ENCODE measurements around the gene MPPED1. TPM values are rescaled to one million over a fixed set of nuclear protein-coding genes. Genes with fewer than 3 reads are reported as not detected.

MPPED1 gene
- polyA plus RNA-seq, 1 experiment: not detected

DNA sequence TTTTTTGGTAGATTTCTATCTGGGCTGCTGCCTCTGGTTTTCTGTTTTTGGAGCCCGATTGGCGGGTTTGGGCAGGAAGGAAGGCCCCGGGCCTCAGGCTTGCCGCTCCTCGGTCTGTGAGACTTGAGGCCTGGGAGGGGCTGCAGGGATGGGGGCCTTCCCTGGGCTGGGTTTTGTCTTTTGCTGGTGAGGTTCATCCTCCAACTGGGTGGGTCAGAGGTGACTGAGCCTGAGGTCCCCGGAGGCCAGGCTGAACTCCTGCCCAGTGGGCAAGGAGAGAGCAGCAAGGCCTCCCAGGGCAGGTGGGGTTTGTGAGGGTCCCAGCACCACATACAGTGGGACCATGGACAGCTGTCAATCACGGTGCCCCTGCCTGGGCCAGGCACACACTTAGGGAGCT lies 15.0 kb downstream of the MPPED1 start:
- no peak for DNase-seq (ENCODE audit: low read depth, low spot score)
- no peaks in the 10 kb centered on the region for H3K9me3 ChIP-seq (ENCODE audit: control insufficient read depth, insufficient read depth, low read length)
- POLR2A ChIA-PET: no interaction called here
- H3K27ac ChIP-seq (ENCODE audit: low read depth, low read length): no peak overlapping the region
- H3K27me3 ChIP-seq (ENCODE audit: control insufficient read depth, insufficient read depth, low read length): peaks cover 17% of the 10 kb centered on the region
- H3K4me3 ChIP-seq (ENCODE audit: low read depth, low read length): no peak overlapping the region
- CTCF ChIA-PET: no interaction called here
- TF ChIP-seq, protein P1, sequence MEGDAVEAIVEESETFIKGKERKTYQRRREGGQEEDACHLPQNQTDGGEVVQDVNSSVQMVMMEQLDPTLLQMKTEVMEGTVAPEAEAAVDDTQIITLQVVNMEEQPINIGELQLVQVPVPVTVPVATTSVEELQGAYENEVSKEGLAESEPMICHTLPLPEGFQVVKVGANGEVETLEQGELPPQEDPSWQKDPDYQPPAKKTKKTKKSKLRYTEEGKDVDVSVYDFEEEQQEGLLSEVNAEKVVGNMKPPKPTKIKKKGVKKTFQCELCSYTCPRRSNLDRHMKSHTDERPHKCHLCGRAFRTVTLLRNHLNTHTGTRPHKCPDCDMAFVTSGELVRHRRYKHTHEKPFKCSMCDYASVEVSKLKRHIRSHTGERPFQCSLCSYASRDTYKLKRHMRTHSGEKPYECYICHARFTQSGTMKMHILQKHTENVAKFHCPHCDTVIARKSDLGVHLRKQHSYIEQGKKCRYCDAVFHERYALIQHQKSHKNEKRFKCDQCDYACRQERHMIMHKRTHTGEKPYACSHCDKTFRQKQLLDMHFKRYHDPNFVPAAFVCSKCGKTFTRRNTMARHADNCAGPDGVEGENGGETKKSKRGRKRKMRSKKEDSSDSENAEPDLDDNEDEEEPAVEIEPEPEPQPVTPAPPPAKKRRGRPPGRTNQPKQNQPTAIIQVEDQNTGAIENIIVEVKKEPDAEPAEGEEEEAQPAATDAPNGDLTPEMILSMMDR (IDR thresholded peaks at IDR 0.05; ENCODE audit: low read depth, low read length): no peak

DNA sequence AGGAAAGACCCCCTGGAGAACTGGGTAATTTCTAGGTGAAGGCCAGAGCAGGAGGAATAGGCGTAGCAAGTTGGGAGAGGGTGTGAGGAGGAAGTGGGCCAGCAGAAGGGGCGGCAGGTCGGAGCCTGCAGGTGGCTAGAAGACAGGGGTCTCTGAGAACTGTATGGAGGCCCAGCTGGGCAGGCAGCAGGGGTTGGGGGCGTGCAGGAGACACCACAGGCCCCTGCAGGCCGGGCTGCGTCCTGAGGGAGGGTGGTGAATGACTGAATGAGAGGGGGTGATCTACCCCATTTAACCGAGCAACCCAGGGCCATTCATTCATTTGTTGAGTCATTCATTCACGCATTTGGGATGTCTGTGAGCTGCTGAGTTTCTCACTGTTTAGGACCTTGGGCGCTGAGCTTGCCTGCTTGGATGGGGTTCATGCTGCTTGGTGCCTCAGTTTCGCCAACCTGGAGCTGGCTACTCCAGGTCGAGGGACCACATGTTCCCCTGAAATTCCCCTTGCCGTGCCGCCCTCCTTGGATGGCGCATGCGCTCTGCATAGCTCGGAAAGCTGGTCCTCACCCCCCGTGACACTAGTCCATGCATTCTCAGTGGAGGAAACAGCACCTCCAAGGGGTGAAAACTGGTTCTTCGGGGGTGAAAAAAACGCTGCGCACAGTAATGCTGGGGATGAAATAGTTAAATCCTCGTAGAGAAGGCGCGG lies 15.6 kb downstream of the MPPED1 start:
- H3K27me3 ChIP-seq (ENCODE audit: control insufficient read depth, insufficient read depth, low read length): peaks cover 16% of the 10 kb centered on the region
- no peaks in the 10 kb centered on the region for H3K9me3 ChIP-seq (ENCODE audit: control insufficient read depth, insufficient read depth, low read length)
- TF ChIP-seq, protein P1 (IDR thresholded peaks at IDR 0.05; ENCODE audit: low read depth, low read length): no peak
- no peak overlapping the region for H3K4me3 ChIP-seq (ENCODE audit: low read depth, low read length)
- POLR2A ChIA-PET: no interaction called here
- DNase-seq (ENCODE audit: low read depth, low spot score): no peak
- CTCF ChIA-PET: no interaction called here
- H3K27ac ChIP-seq (ENCODE audit: low read depth, low read length): no peak overlapping the region

DNA sequence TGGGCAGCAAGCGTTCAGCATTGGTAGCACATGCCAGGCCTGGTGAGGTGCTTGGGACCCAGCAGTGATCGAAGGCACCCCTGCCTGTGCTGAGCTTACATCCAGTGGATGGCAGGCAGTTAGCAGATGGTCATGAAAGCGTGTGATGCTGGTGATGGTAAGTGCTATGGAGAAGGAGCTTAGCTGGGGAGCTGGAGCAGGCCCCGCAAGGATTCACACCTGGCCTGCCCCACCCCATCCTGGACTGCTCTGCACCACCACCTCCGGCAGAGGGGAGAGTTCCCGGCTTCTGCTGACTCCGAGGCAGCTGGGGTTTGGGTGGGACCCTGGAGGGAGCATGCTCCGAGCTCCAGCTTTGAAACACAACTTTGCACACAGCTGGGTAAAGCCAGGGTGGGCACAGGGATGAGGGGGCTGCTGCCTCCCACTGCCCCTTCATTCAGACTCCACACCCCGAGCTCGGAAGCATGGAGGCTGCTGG lies 16.2 kb downstream of the MPPED1 start:
- TF ChIP-seq, protein P1 (IDR thresholded peaks at IDR 0.05; ENCODE audit: low read depth, low read length): no peak
- Histone ChIP-seq H3K27me3 (ENCODE audit: control insufficient read depth, insufficient read depth, low read length) (peaks cover 16% of the 10 kb centered on the region), H3K27ac (ENCODE audit: low read depth, low read length) (no peak overlapping the region), H3K4me3 (ENCODE audit: low read depth, low read length) (no peak overlapping the region), H3K9me3 (ENCODE audit: control insufficient read depth, insufficient read depth, low read length) (no peaks in the 10 kb centered on the region)
- ChIA-PET CTCF (no interaction called here), POLR2A (no interaction called here)
- DNase-seq (ENCODE audit: low read depth, low spot score): no peak

DNA sequence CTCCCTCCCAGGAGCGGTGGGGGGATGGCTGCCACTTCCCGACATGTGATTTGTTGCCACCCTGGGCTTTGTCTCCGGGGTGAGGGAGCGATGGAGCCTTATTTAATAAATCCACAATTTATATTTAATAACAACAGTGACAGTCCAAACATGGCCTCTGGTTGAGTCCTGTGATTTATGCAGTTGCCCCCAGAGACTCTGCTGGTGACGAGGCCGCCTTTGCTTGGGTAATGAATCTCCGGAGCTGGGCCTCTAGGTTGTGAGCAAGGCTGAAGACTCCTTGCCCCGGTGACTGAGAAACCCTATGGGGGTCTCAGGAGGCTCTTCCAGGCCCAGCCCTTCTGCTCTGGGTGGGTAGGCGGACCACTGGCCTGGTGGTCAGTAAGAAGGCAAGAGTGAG lies 16.7 kb downstream of the MPPED1 start:
- no peak for DNase-seq (ENCODE audit: low read depth, low spot score)
- CTCF ChIA-PET: no interaction called here
- Histone ChIP-seq H3K27ac (ENCODE audit: low read depth, low read length) (no peak overlapping the region), H3K27me3 (ENCODE audit: control insufficient read depth, insufficient read depth, low read length) (peaks cover 16% of the 10 kb centered on the region), H3K4me3 (ENCODE audit: low read depth, low read length) (no peak overlapping the region), H3K9me3 (ENCODE audit: control insufficient read depth, insufficient read depth, low read length) (no peaks in the 10 kb centered on the region)
- POLR2A ChIA-PET: no interaction called here
- TF ChIP-seq, protein P1 (IDR thresholded peaks at IDR 0.05; ENCODE audit: low read depth, low read length): no peak

DNA sequence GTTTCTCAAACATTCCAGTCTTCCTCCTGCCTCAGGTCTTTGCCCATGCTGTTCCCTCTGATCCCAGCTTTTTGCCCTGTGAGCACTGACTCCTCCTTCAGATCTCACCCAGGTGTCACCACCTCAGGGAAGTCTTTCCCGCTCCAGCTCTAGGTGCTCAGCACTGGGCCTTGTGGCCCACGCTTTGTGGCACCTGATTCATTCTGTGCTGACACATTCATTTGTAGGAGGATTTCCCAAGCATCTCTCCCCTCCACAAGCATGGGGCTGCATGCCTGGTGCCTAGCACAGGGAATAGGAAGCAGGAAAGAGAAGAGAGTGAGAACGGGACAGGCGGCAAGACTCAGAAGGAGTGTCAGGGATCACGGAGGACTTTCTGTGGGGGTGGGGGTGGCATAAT lies 17.6 kb downstream of the MPPED1 start:
- Histone ChIP-seq H3K4me3 (ENCODE audit: low read depth, low read length) (no peak overlapping the region), H3K27me3 (ENCODE audit: control insufficient read depth, insufficient read depth, low read length) (peaks cover 16% of the 10 kb centered on the region), H3K27ac (ENCODE audit: low read depth, low read length) (no peak overlapping the region), H3K9me3 (ENCODE audit: control insufficient read depth, insufficient read depth, low read length) (no peaks in the 10 kb centered on the region)
- DNase-seq (ENCODE audit: low read depth, low spot score): no peak
- POLR2A ChIA-PET: no interaction called here
- CTCF ChIA-PET: no interaction called here
- TF ChIP-seq, protein P1 (IDR thresholded peaks at IDR 0.05; ENCODE audit: low read depth, low read length): no peak

Data from AG04450 (cell line).